ENCODE data around the gene DEFB124.

DNA sequence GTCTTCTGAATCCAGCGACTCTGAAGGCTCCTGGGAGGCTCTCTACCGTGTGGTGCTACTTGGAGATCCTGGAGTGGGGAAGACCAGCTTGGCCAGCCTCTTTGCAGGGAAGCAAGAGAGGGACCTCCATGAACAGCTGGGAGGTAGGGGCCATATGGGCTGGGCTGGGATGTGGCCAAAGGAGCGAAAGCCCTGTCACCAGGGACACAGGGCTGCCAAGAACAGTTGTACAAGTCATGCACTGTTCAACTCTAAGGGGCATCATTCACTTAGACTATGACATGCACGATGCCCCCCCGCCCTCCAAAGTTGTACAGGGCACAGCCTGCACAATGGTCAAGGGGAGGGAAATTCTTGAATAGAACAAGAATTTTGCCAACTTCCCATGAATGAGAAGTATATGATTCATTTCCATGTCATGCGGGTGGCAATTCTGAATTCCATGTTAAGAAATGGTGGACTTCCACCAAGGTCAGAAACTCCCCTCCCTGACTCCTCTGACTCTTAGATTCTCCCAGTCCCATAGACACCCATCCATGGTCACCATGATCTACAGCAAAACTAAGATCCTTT is 1.8 kb upstream of the DEFB124 start:
- TF ChIP-seq, protein P1, sequence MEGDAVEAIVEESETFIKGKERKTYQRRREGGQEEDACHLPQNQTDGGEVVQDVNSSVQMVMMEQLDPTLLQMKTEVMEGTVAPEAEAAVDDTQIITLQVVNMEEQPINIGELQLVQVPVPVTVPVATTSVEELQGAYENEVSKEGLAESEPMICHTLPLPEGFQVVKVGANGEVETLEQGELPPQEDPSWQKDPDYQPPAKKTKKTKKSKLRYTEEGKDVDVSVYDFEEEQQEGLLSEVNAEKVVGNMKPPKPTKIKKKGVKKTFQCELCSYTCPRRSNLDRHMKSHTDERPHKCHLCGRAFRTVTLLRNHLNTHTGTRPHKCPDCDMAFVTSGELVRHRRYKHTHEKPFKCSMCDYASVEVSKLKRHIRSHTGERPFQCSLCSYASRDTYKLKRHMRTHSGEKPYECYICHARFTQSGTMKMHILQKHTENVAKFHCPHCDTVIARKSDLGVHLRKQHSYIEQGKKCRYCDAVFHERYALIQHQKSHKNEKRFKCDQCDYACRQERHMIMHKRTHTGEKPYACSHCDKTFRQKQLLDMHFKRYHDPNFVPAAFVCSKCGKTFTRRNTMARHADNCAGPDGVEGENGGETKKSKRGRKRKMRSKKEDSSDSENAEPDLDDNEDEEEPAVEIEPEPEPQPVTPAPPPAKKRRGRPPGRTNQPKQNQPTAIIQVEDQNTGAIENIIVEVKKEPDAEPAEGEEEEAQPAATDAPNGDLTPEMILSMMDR (IDR thresholded peaks at IDR 0.05) = no peak
- no peak for TF ChIP-seq POLR2A (IDR thresholded peaks at IDR 0.05)
